HepG2 (cell line): ENCODE data around the gene TMEM79. TPM values are rescaled to one million over a fixed set of nuclear protein-coding genes. Genes with fewer than 3 reads are reported as not detected.

Source experiments
- FOXP4 ChIP-seq: sonication (generic); formaldehyde crosslinking; IDR thresholded peaks from 2 replicates; pipeline ENCODE4 v1.4.0; 2020; ENCODE audit warnings: missing genetic modification reagents
- KAT8 ChIP-seq: IDR thresholded peaks from 2 replicates; pipeline ENCODE4 v1.6.1; 2016; ENCODE audit warnings: missing genetic modification reagents, missing compliant biosample characterization
- NCOA1 ChIP-seq: sonication (generic); formaldehyde crosslinking; IDR thresholded peaks from 2 replicates; pipeline ENCODE4 v1.9.0; 2021; ENCODE audit warnings: missing genetic modification reagents
- PAWR ChIP-seq: sonication (generic); formaldehyde crosslinking; IDR thresholded peaks from 2 replicates; pipeline ENCODE4 v1.4.0; 2020; ENCODE audit warnings: missing genetic modification reagents, mild to moderate bottlenecking, borderline replicate concordance
- PAX8 ChIP-seq: sonication (generic); formaldehyde crosslinking; IDR thresholded peaks from 2 replicates; pipeline ENCODE4 v1.8.0; 2022; ENCODE audit warnings: mild to moderate bottlenecking, missing genetic modification reagents, borderline replicate concordance
- PPARG ChIP-seq: conservative IDR thresholded peaks from 2 replicates; pipeline ENCODE4 v1.6.1; 2016; ENCODE audit warnings: missing biosample characterization, missing genetic modification reagents
- PRMT3 ChIP-seq: sonication (generic); formaldehyde crosslinking; IDR thresholded peaks from 2 replicates; pipeline ENCODE4 v1.8.1; 2022; ENCODE audit warnings: low read depth, mild to moderate bottlenecking, moderate library complexity, missing genetic modification reagents, borderline replicate concordance
- RCOR2 ChIP-seq: IDR thresholded peaks from 2 replicates; pipeline ENCODE4 v1.6.1; 2016; ENCODE audit warnings: missing biosample characterization, missing genetic modification reagents
- RELA ChIP-seq: sonication (generic); formaldehyde crosslinking; IDR thresholded peaks from 2 replicates; pipeline ENCODE4 v1.4.0; 2020; ENCODE audit warnings: missing genetic modification reagents
- WIZ ChIP-seq: sonication (generic); formaldehyde crosslinking; IDR thresholded peaks from 2 replicates; pipeline ENCODE4 v1.5.1; 2020; ENCODE audit warnings: mild to moderate bottlenecking, missing genetic modification reagents
- XRCC5 ChIP-seq: fragments of 200-400 bp; formaldehyde crosslinking; optimal IDR thresholded peaks from 2 replicates; pipeline ENCODE3; 2017; ENCODE audit warnings: mild to moderate bottlenecking, low read length
- ZNF550 ChIP-seq: sonication (generic); formaldehyde crosslinking; IDR thresholded peaks from 2 replicates; pipeline ENCODE4 v1.4.0; 2020; ENCODE audit warnings: mild to moderate bottlenecking, missing genetic modification reagents, borderline replicate concordance
- ZNF564 ChIP-seq: sonication (generic); formaldehyde crosslinking; IDR thresholded peaks from 2 replicates; pipeline ENCODE4 v1.8.1; 2023; ENCODE audit warnings: mild to moderate bottlenecking, missing genetic modification reagents
- ZNF580 ChIP-seq: IDR thresholded peaks from 2 replicates; pipeline ENCODE4 v1.6.1; 2016; ENCODE audit warnings: low read depth, borderline replicate concordance
- ZNF83 ChIP-seq: sonication (generic); formaldehyde crosslinking; IDR thresholded peaks from 2 replicates; pipeline ENCODE4 v1.4.0; 2020; ENCODE audit warnings: missing genetic modification reagents, mild to moderate bottlenecking, borderline replicate concordance
- ZNF879 ChIP-seq: sonication (generic); formaldehyde crosslinking; IDR thresholded peaks from 2 replicates; pipeline ENCODE4 v1.8.1; 2023; ENCODE audit warnings: missing genetic modification reagents
- ZSCAN30 ChIP-seq: sonication (generic); formaldehyde crosslinking; IDR thresholded peaks from 2 replicates; pipeline ENCODE4 v1.5.0; 2020; ENCODE audit warnings: mild to moderate bottlenecking, missing genetic modification reagents
- ZSCAN9 ChIP-seq: IDR thresholded peaks from 2 replicates; pipeline ENCODE4 v1.6.1; 2016; ENCODE audit warnings: borderline replicate concordance
- polyA plus RNA-seq, 8 experiments: library from polyadenylated mRNA; depleted of rRNA in 3 of 8; stranded (reverse) in 7 of 8; unstranded in 1 of 8; fragments of >200 nt; fragmentation: Illumina TruSeq in 4 of 8; extraction: Trizol in 4 of 8; gene quantifications; 2 replicates each; pipeline versions ENCODE4 v1.2.1 to v1.2.3, GENCODE V29; 2011 to 2016; ENCODE audit warnings: low read depth in 4 of 8, missing spikeins in 1 of 8, mixed read lengths in 1 of 8; ENCODE audit not compliant: insufficient read depth in 1 of 8
- total RNA-seq, 5 experiments: library from RNA; depleted of rRNA; stranded (reverse); fragments of >200 nt; fragmentation: Illumina TruSeq; extraction: Trizol; gene quantifications; 2 replicates each; pipeline ENCODE4 v1.2.3, GENCODE V29; 2016; ENCODE audit warnings: low read depth in 1 of 5
- TF ChIP-seq, protein P1 (sequence below): sonication (generic); formaldehyde crosslinking; IDR thresholded peaks from 2 replicates; pipeline ENCODE4 v1.5.0; 2020; ENCODE audit warnings: missing genetic modification reagents
- TF ChIP-seq, protein P2 (sequence below): IDR thresholded peaks from 2 replicates; pipeline ENCODE4 v1.6.1; 2016; ENCODE audit warnings: missing biosample characterization, missing genetic modification reagents, low read depth
- TF ChIP-seq, protein P3 (sequence below): sonication (generic); formaldehyde crosslinking; IDR thresholded peaks from 2 replicates; pipeline ENCODE4 v1.4.0; 2020; ENCODE audit warnings: missing genetic modification reagents, low read depth, mild to moderate bottlenecking, borderline replicate concordance

The TMEM79 gene
- total and polyA plus RNA-seq, 2 of the 13 experiments (the other 11 are each of a cell fraction or from before 2014, with no cell fraction given): 1.2 to 1.9 TPM

GRCh38 chr1:156282479-156283222, 1.5 kb upstream of the TMEM79 start, which contains the start of gene SMG5 (continued):
- TF ChIP-seq, protein P1, sequence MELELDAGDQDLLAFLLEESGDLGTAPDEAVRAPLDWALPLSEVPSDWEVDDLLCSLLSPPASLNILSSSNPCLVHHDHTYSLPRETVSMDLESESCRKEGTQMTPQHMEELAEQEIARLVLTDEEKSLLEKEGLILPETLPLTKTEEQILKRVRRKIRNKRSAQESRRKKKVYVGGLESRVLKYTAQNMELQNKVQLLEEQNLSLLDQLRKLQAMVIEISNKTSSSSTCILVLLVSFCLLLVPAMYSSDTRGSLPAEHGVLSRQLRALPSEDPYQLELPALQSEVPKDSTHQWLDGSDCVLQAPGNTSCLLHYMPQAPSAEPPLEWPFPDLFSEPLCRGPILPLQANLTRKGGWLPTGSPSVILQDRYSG (CRISPR knock-in tag): peak; percentile 71; the same call in 1 of the 2 replicates
- TF ChIP-seq ZNF83 (CRISPR knock-in tag) (no peak), ZNF550 (no peak), KAT8 (CRISPR knock-in tag) (peak; percentile 98), ZNF580 (CRISPR knock-in tag) (no peak; the same call in 1 of the 2 replicates), XRCC5 (peak; percentile 29), FOXP4 (0 out of 2 replicates have a peak, but pooled peaks have one; percentile 42), RCOR2 (CRISPR knock-in tag) (0 out of 2 replicates have a peak, but pooled peaks have one; percentile 20), PRMT3 (CRISPR knock-in tag) (no peak), ZNF879 (CRISPR knock-in tag) (no peak), NCOA1 (CRISPR knock-in tag) (0 out of 2 replicates have a peak, but pooled peaks have one; percentile 17), PPARG (CRISPR knock-in tag) (peak; percentile 74), ZSCAN30 (CRISPR knock-in tag) (no peak), RELA (CRISPR knock-in tag) (no peak; the same call in 1 of the 2 replicates), PAWR (CRISPR knock-in tag) (no peak), WIZ (CRISPR knock-in tag) (no peak; the same call in 1 of the 2 replicates), PAX8 (CRISPR knock-in tag) (no peak), ZNF564 (CRISPR knock-in tag) (no peak; the same call in 1 of the 2 replicates), ZSCAN9 (CRISPR knock-in tag) (peak; percentile 76; the same call in 1 of the 2 replicates)
- TF ChIP-seq, protein P2, sequence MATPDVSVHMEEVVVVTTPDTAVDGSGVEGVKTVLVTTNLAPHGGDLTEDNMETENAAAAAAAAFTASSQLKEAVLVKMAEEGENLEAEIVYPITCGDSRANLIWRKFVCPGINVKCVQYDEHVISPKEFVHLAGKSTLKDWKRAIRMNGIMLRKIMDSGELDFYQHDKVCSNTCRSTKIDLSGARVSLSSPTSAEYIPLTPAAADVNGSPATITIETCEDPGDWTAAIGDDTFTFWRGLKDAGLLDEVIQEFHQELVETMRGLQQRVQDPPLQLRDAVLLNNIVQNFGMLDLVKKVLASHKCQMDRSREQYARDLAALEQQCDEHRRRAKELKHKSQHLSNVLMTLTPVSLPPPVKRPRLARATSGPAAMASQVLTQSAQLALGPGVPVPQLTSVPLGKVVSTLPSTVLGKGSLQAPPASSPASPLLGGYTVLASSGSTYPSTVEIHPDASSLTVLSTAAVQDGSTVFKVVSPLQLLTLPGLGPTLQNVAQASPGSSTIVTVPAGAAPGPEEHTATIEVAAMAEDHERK: peak; percentile 48; the same call in 1 of the 2 replicates
- TF ChIP-seq, protein P3, sequence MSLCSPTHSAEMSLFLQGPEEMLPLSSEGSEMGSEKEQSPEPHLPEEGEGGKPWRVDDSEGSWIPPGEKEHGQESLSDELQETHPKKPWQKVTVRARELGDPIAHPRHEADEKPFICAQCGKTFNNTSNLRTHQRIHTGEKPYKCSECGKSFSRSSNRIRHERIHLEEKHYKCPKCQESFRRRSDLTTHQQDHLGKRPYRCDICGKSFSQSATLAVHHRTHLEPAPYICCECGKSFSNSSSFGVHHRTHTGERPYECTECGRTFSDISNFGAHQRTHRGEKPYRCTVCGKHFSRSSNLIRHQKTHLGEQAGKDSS (CRISPR knock-in tag): peak; percentile 27; the same call in 1 of the 2 replicates
